ENCODE data around the gene JAM2. TPM values are rescaled to one million over a fixed set of nuclear protein-coding genes. Genes with fewer than 3 reads are reported as not detected.

The JAM2 gene
- 0.82 and 0.94 TPM in 2 replicates for total RNA-seq

GRCh38 chr21:25638660-25639550, at the start of gene JAM2:
Gene JAM2 (plus strand): TSS chr21:25639258. CDS start chr21:25639822, 564 bp downstream.

GRCh38 chr21:25607151-25608043, 31.7 kb upstream of the JAM2 start, which contains the start of gene MRPL39:
Gene MRPL39 (minus strand): TSS chr21:25607481. CDS start chr21:25607475, 6 bp downstream.

DNA sequence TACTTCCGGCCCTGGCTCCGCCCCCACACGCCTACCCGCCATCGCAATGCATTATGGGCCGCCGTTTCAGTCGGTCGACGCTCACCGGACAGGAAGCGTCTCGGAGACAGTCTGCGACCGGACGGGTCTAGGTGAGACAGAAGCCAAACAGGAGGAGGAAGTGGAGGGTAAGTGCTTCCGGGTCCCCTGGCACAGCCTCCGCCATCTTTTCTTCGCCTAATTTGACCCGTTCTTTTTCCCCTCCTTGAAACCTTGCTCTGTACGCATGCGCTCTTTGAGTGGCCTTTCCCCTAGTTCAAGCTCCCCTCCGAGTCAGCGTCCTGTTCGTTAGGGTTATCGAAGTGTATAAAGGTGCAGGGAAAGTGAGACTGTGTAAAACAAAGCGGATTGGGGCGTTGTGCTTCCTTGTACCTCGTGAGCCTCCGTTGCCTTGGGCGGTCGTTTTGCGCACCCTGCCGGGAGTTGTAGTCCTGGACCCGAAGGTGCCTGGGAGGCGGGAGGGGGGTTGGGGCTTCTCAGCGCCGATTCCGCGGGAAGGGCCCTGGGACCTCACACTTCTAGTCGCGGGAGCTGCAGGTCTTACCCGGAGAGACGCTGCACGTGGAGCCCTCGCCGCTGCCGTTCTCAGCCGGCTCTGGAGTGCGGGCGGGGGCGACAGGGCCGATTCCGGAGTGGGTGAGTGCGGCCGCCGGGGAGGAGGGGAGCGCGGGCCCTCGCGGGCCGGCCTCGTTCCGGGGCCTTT, 96.0 kb downstream of the JAM2 start, which contains the start of the genes ATP5PF and GABPA:
Gene ATP5PF (minus strand): TSS at position 1 of the 742 bp plus-strand sequence. CDS start 5,110 bp downstream, outside the sequence.
Gene GABPA (plus strand): TSS at position 69 of the 742 bp plus-strand sequence. CDS start 6,627 bp downstream, outside the sequence.

Other genes starting within 250 kb of the JAM2 start
- gene MRPL39, start 31.8 kb upstream of the JAM2 start, total RNA-seq, result 14.8 and 22.3 TPM in 2 replicates
- 70.0 and 76.8 TPM in 2 replicates for gene ATP5PF, start 95.6 kb downstream of the JAM2 start, total RNA-seq
- gene GABPA, start 95.7 kb downstream of the JAM2 start, total RNA-seq, result 12.6 and 17.1 TPM in 2 replicates

Data from pericardium fibroblast (primary cell).